AG20443 (cell line): ENCODE data around the gene NEURL2.
A peak's percentile ranks its signal among the peaks of the same experiment; 100 is the strongest.

Experiments used
- DNase-seq: peaks from one replicate; pipeline ENCODE4 v3.0.0; 2012; ENCODE audit warnings: low spot score, mixed read lengths

The NEURL2 gene

GRCh38 chr20:45842169-45842812, 48.7 kb downstream of the NEURL2 start:
- peak; percentile 55 for DNase-seq

GRCh38 chr20:45841407-45842129, 49.4 kb downstream of the NEURL2 start:
- DNase-seq: no peak

DNA sequence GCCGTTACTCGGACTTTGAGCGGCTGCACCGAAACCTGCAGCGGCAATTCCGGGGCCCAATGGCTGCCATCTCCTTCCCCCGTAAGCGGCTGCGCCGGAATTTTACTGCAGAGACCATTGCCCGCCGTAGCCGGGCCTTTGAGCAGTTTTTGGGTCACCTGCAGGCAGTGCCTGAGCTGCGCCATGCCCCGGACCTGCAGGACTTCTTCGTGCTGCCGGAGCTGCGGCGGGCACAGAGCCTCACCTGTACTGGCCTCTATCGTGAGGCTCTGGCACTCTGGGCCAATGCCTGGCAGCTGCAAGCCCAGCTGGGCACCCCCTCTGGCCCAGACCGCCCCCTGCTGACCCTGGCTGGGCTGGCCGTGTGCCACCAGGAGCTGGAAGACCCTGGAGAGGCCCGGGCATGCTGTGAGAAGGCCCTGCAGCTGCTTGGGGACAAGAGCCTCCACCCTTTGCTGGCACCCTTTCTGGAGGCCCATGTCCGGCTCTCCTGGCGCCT, 50.3 kb downstream of the NEURL2 start:
- DNase-seq: no peak
